ENCODE results near the gene COL5A3.
"Not testable (repeated sequence)": the region's sequence is repeated elsewhere in the genome, so short reads cannot be mapped to it uniquely, and the experiment has no call there.

Gene COL5A3

GRCh38 chr19:9935506-9936325 lies 74.6 kb downstream of the COL5A3 start:
- no peaks in the 10 kb centered on the region for H3K4me1 ChIP-seq
- no peak for DNase-seq
- H3K4me3 ChIP-seq (ENCODE audit: low read depth, low read length) = no peak overlapping the region
- no peaks in the 10 kb centered on the region for H3K9me3 ChIP-seq
- no peaks in the 10 kb centered on the region for H3K36me3 ChIP-seq
- TF ChIP-seq CTCF (IDR thresholded peaks at IDR 0.05; ENCODE audit: low read depth, low read length) = no peak
- H3K27me3 ChIP-seq = peaks cover 11% of the 10 kb centered on the region

- peaks cover 11% of the 10 kb centered on the region for H3K27me3 ChIP-seq
- H3K4me1 ChIP-seq = no peaks in the 10 kb centered on the region
- no peaks in the 10 kb centered on the region for H3K9me3 ChIP-seq
- DNase-seq = peak; percentile 86
- peak; percentile 73 for TF ChIP-seq CTCF (IDR thresholded peaks at IDR 0.05; ENCODE audit: low read depth, low read length)
- H3K4me3 ChIP-seq (ENCODE audit: low read depth, low read length) = no peak overlapping the region
- H3K36me3 ChIP-seq = no peaks in the 10 kb centered on the region
Observed at GRCh38 chr19:9934132-9934950, 76.0 kb downstream of the COL5A3 start.

- no peaks in the 10 kb centered on the region for H3K9me3 ChIP-seq
- TF ChIP-seq CTCF (IDR thresholded peaks at IDR 0.05; ENCODE audit: low read depth, low read length) = no peak
- H3K27me3 ChIP-seq = peaks cover 11% of the 10 kb centered on the region
- no peaks in the 10 kb centered on the region for H3K4me1 ChIP-seq
- H3K4me3 ChIP-seq (ENCODE audit: low read depth, low read length) = no peak overlapping the region
- no peaks in the 10 kb centered on the region for H3K36me3 ChIP-seq
- DNase-seq = no peak
Observed at GRCh38 chr19:9932835-9933234, 77.5 kb downstream of the COL5A3 start.

GRCh38 chr19:9931629-9932028 lies 78.7 kb downstream of the COL5A3 start:
- Histone ChIP-seq H3K4me1 (no peaks in the 10 kb centered on the region), H3K9me3 (no peaks in the 10 kb centered on the region), H3K27me3 (peaks cover 11% of the 10 kb centered on the region), H3K36me3 (no peaks in the 10 kb centered on the region), H3K4me3 (ENCODE audit: low read depth, low read length) (no peak overlapping the region)
- no peak for TF ChIP-seq CTCF (IDR thresholded peaks at IDR 0.05; ENCODE audit: low read depth, low read length)
- DNase-seq = no peak

GRCh38 chr19:9923440-9923839 lies 86.9 kb downstream of the COL5A3 start:
- no peak for TF ChIP-seq CTCF (IDR thresholded peaks at IDR 0.05; ENCODE audit: low read depth, low read length)
- H3K4me3 ChIP-seq (ENCODE audit: low read depth, low read length) = no peak overlapping the region
- no peaks in the 10 kb centered on the region; the same call in 1 of the 2 replicates for H3K9me3 ChIP-seq
- H3K36me3 ChIP-seq = no peaks in the 10 kb centered on the region
- no peak for DNase-seq
- H3K4me1 ChIP-seq = no peaks in the 10 kb centered on the region
- no peaks in the 10 kb centered on the region for H3K27me3 ChIP-seq

- H3K4me3 ChIP-seq (ENCODE audit: low read depth, low read length); H3K27me3 ChIP-seq; H3K4me1 ChIP-seq; H3K9me3 ChIP-seq; DNase-seq; H3K36me3 ChIP-seq: not testable (repeated sequence)
Observed at GRCh38 chr19:9922782-9923379, 87.4 kb downstream of the COL5A3 start.
